ENCODE results near the gene RBFOX2. TPM values are rescaled to one million over a fixed set of nuclear protein-coding genes. Genes with fewer than 3 reads are reported as not detected.

RBFOX2 gene
- total and polyA plus RNA-seq, 2 of the 8 experiments (the other 6 are each of a cell fraction or from before 2014, with no cell fraction given): 121 to 122 TPM

DNA sequence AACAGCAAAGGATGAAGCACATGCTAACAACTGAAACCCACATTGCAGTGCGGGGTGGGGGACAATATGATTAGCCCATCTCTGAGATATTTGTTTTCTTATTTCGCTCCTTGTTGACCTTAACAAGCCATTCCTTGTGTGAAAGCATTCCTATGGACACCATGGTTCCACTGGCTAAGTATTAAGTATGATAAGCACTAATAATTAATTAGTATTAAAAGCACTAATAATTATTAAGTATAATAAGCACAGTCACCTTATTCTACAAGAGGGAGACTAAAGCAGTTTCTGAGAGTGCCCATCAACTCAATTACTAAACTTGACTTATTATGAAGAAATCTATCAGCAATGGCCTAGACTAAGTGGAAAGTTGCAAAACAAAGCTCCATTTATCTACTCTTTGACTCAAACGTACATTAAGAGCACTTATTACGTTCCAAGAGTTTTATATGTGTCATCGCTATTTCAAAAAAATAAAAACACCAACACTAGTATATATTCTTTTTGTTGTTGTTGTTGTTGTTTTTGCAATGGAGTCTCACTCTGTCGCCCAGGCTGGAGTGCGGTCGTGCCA, 65.3 kb downstream of the RBFOX2 start:
- no peak overlapping the region for H2BK120ac ChIP-seq (replicated peaks; ENCODE audit: low read depth, low read length)
- H4K8ac ChIP-seq (ENCODE audit: extremely low read depth, insufficient read depth, low read length): no peak overlapping the region
- H3K23me2 ChIP-seq (ENCODE audit: low read depth, low read length): peaks cover 2% of the 10 kb centered on the region; the same call in 1 of the 2 replicates
- H3K4me3 ChIP-seq (ENCODE audit: extremely low read depth in 1 of 4, insufficient read depth in 2 of 4, low read depth in 3 of 4, low read length in 4 of 4): no peak overlapping the region
- H2AFZ ChIP-seq (ENCODE audit: low read length): no peak overlapping the region
- 83% methylated on average over 8 of the region's 8 CpGs; no CpG with 5 or more reads in 1 of the 2 experiments for WGBS, 2 experiments (ENCODE audit: extremely low coverage in 1 of 2, insufficient coverage in 1 of 2, insufficient read length in 1 of 2, insufficient replicate concordance in 2 of 2, low coverage in 1 of 2, low lambda C conversion rate in 2 of 2, missing lambda C conversion rate in 1 of 2)
- no peak overlapping the region for H3K23ac ChIP-seq (ENCODE audit: insufficient read length)
- H3K4ac ChIP-seq (replicated peaks; ENCODE audit: insufficient read length, low read depth, low read length): no peak overlapping the region
- peaks cover 0 to 2% of the 10 kb centered on the region in 2 experiments for H4K20me1 ChIP-seq (replicated peaks in 1 of 2; ENCODE audit: control insufficient read depth in 1 of 2, insufficient read depth in 2 of 2, low read length in 2 of 2)
- H4K5ac ChIP-seq (ENCODE audit: insufficient read length, low read depth, low read length): no peak overlapping the region
- H2BK15ac ChIP-seq (ENCODE audit: low read length): no peak overlapping the region
- CTCF ChIA-PET (ENCODE audit: partially characterized antibody): interaction anchor here (0.6 to 0.8 kb wide), 2 partner anchors 41 to 502 kb away, joined by 3 read pairs; no protein-coding TSS in a partner anchor
- no peak overlapping the region for H3K4me2 ChIP-seq (ENCODE audit: insufficient read depth in 1 of 2, low read depth in 2 of 2, low read length in 2 of 2)
- no peak overlapping the region for H3K18ac ChIP-seq (ENCODE audit: extremely low read depth, low read length)
- no peak overlapping the region for H2AK5ac ChIP-seq (ENCODE audit: low read depth, low read length)
- no peaks in the 10 kb centered on the region for H3K27me3 ChIP-seq (replicated peaks in 1 of 4; ENCODE audit: control insufficient read depth in 3 of 4, extremely low read depth in 1 of 4, insufficient read depth in 3 of 4, low read length in 3 of 4)
- H3K14ac ChIP-seq (ENCODE audit: insufficient read length): no peak overlapping the region
- H3K36me3 ChIP-seq (ENCODE audit: control insufficient read depth in 2 of 4, insufficient read depth in 4 of 4, low read length in 3 of 4): no peaks in the 10 kb centered on the region; a peak in 1 of 8 replicates
- no peaks in the 10 kb centered on the region for H3K9me3 ChIP-seq (ENCODE audit: insufficient read depth in 2 of 2, low read depth in 1 of 2, low read length in 1 of 2)
- no peak overlapping the region for H3K56ac ChIP-seq (replicated peaks; ENCODE audit: insufficient read length, low read depth, low read length)
- DNase-seq (ENCODE audit: low read depth in 1 of 2, low spot score in 2 of 2): no peak
- no peak for FAIRE-seq
- no peak overlapping the region for H3K9ac ChIP-seq (replicated peaks in 1 of 4; ENCODE audit: extremely low read depth in 1 of 4, low read depth in 3 of 4, low read length in 3 of 4)
- POLR2A ChIA-PET (ENCODE audit: partially characterized antibody): interaction anchor here (0.6 kb wide), 1 partner anchor 583 kb away, joined by 3 read pairs; the partner anchor contains the start of gene HMOX1
- H3K79me2 ChIP-seq (ENCODE audit: control insufficient read depth in 1 of 2, insufficient read depth in 2 of 2, low read length in 2 of 2): peaks cover 5 to 83% of the 10 kb centered on the region in 2 experiments; a peak in 3 of 4 replicates
- H3K79me1 ChIP-seq (ENCODE audit: low read depth, low read length): peaks cover 2% of the 10 kb centered on the region; the same call in 1 of the 2 replicates
- no peak overlapping the region for H3K27ac ChIP-seq (ENCODE audit: low read depth, low read length)
- TF ChIP-seq CHD1 (IDR thresholded peaks at IDR 0.05; ENCODE audit: low read depth, low read length): no peak
- no peak for TF ChIP-seq CEBPB (IDR thresholded peaks at IDR 0.05; ENCODE audit: low read depth, low read length)
- no peak for TF ChIP-seq TEAD4 (IDR thresholded peaks at IDR 0.05; ENCODE audit: low read depth, low read length)
- H3K4me1 ChIP-seq (replicated peaks in 1 of 4; ENCODE audit: control insufficient read depth in 3 of 4, insufficient read depth in 4 of 4, low read length in 3 of 4): peaks cover 2 to 11% (median 6%) of the 10 kb centered on the region in 4 experiments; a peak in 4 of 7 replicates
- no peak overlapping the region for H2BK5ac ChIP-seq (ENCODE audit: low read depth, low read length)
- no peak overlapping the region for H2BK12ac ChIP-seq (ENCODE audit: low read depth, low read length)
- H4K91ac ChIP-seq (replicated peaks; ENCODE audit: insufficient read length, low read length): no peak overlapping the region
- no peak overlapping the region for H2BK20ac ChIP-seq (ENCODE audit: low read length)

All from H1 (cell line).